ENCODE data around the gene RNU5D-1. TPM values are rescaled to one million over a fixed set of nuclear protein-coding genes. Genes with fewer than 3 reads are reported as not detected.

The RNU5D-1 gene
- polyA plus RNA-seq, 1 experiment: not detected

- ChIA-PET POLR2A (no interaction called here), CTCF (no interaction called here)
- DNase-seq (ENCODE audit: low read depth): no peak
- H3K36me3 ChIP-seq (ENCODE audit: control insufficient read depth, insufficient read depth, low read length): no peaks in the 10 kb centered on the region
- TF ChIP-seq CTCF (IDR thresholded peaks at IDR 0.05; ENCODE audit: insufficient read depth, low read depth, low read length): no peak
- peaks cover 3% of the 10 kb centered on the region; the same call in 1 of the 2 replicates for H3K27me3 ChIP-seq (ENCODE audit: control insufficient read depth, insufficient read depth, low read length)
- no peak overlapping the region for H3K4me3 ChIP-seq (ENCODE audit: low read depth, low read length)
Measured at GRCh38 chr1:44693900-44694299, 37.1 kb downstream of the RNU5D-1 start.

GRCh38 chr1:44693159-44693558 is 37.8 kb downstream of the RNU5D-1 start:
- no peak for TF ChIP-seq CTCF (IDR thresholded peaks at IDR 0.05; ENCODE audit: insufficient read depth, low read depth, low read length)
- Histone ChIP-seq H3K27me3 (ENCODE audit: control insufficient read depth, insufficient read depth, low read length) (peaks cover 3% of the 10 kb centered on the region; the same call in 1 of the 2 replicates), H3K36me3 (ENCODE audit: control insufficient read depth, insufficient read depth, low read length) (no peaks in the 10 kb centered on the region), H3K4me3 (ENCODE audit: low read depth, low read length) (no peak overlapping the region)
- CTCF ChIA-PET: interaction anchor here (1.5 kb wide), 1 partner anchor 14 kb away, joined by 4 read pairs; no protein-coding TSS in a partner anchor
- POLR2A ChIA-PET: no interaction called here
- no peak for DNase-seq (ENCODE audit: low read depth)

- POLR2A ChIA-PET: no interaction called here
- H3K27me3 ChIP-seq (ENCODE audit: control insufficient read depth, insufficient read depth, low read length): peaks cover 4% of the 10 kb centered on the region
Measured at GRCh38 chr1:44689447-44689765, 41.6 kb downstream of the RNU5D-1 start.

GRCh38 chr1:44688760-44689446 is 42.1 kb downstream of the RNU5D-1 start:
- TF ChIP-seq CTCF (IDR thresholded peaks at IDR 0.05; ENCODE audit: insufficient read depth, low read depth, low read length): no peak
- no peak overlapping the region for H3K4me3 ChIP-seq (ENCODE audit: low read depth, low read length)
- ChIA-PET CTCF (interaction anchor here (1.4 to 1.9 kb wide), 2 partner anchors 18 to 36 kb away, joined by 4 to 6 read pairs; no protein-coding TSS in a partner anchor), POLR2A (no interaction called here)
- no peak for DNase-seq (ENCODE audit: low read depth)
- peaks cover 4% of the 10 kb centered on the region for H3K27me3 ChIP-seq (ENCODE audit: control insufficient read depth, insufficient read depth, low read length)
- H3K36me3 ChIP-seq (ENCODE audit: control insufficient read depth, insufficient read depth, low read length): no peaks in the 10 kb centered on the region

More at GRCh38 chr1:44689447-44689765, 41.6 kb downstream of the RNU5D-1 start:
- DNase-seq (ENCODE audit: low read depth): no peak
- no peaks in the 10 kb centered on the region for H3K36me3 ChIP-seq (ENCODE audit: control insufficient read depth, insufficient read depth, low read length)
- H3K4me3 ChIP-seq (ENCODE audit: low read depth, low read length): no peak overlapping the region
- CTCF ChIA-PET: interaction anchor here (1.9 kb wide), 1 partner anchor 36 kb away, joined by 4 read pairs; no protein-coding TSS in a partner anchor
- TF ChIP-seq CTCF (IDR thresholded peaks at IDR 0.05; ENCODE audit: insufficient read depth, low read depth, low read length): no peak

GRCh38 chr1:44685881-44686280 is 45.1 kb downstream of the RNU5D-1 start:
- H3K4me3 ChIP-seq (ENCODE audit: low read depth, low read length): no peak overlapping the region
- DNase-seq (ENCODE audit: low read depth): no peak
- H3K36me3 ChIP-seq (ENCODE audit: control insufficient read depth, insufficient read depth, low read length): no peaks in the 10 kb centered on the region
- POLR2A ChIA-PET: no interaction called here
- no peak for TF ChIP-seq CTCF (IDR thresholded peaks at IDR 0.05; ENCODE audit: insufficient read depth, low read depth, low read length)
- CTCF ChIA-PET: interaction anchor here (2.7 kb wide), 1 partner anchor 8 kb away, joined by 6 read pairs; no protein-coding TSS in a partner anchor
- H3K27me3 ChIP-seq (ENCODE audit: control insufficient read depth, insufficient read depth, low read length): peaks cover 3% of the 10 kb centered on the region
